ENCODE measurements around the gene SUMF2.
"Not testable (repeated sequence)": the region's sequence is repeated elsewhere in the genome, so short reads cannot be mapped to it uniquely, and the experiment has no call there.

The SUMF2 gene

DNA sequence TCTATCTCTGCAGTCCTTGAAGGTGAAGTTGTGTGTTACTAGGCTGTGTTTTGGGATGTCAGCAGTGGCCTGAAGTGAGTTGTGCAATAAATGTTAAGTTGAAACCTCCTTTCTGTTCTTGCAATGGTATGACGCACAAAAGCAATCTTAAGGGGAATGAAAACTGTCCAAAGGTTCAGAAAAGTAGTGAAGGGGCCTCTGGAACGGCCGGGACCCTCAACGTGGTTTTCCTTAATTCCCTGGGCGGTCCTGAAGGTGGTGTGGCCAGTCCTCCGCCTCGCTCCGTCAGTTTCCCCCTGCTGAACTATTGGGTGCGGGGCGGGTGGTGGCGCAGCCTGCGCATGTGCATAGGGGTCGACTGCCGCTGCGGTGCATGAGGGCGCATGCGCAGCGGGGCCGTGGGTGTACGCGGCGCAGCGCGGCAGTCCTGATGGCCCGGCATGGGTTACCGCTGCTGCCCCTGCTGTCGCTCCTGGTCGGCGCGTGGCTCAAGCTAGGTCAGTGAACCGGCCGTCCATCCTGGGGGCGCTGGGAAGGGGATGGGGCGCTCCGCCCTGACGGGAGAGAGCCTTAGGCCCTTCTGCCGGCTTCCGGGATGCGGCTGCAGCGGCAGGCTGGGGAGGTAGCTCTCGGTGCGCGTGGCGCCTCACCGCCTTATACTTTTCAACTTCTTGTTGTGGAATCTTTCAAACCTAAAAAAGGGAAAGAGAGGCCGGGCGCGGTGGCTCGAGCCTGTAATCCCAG is at the start of gene SUMF2:
Gene SUMF2, plus strand, starts transcription at position 405 of the 744 bp plus-strand sequence. Its CDS starts 26 bp downstream, at position 431.
- TF ChIP-seq ZNF274 (IDR thresholded peaks at IDR 0.05; ENCODE audit: low read depth, low read length), result no peak
- H3K4me3 ChIP-seq (ENCODE audit: low read length), result peak within 1 kb of the TSS; percentile 83

DNA sequence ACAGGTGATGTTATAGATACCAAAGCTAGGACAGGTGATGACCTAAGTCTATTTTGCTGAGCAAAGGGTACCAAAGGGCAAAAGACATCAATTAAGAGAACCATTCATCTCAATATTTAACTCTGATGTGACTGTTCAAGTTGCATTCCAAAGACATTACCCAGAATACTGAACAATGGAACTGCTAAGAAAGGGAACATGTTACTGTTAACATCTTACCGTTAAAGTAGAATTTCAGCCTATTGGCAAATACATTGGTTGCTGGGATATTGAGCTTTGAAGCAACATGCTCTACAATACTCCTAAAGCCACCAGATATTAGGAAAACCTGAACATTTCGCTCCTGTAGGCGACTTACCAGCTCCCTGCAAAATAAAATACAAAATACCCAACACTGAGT is 47.1 kb upstream of the SUMF2 start:
- not testable (repeated sequence) for H3K4me3 ChIP-seq (ENCODE audit: low read length)

DNA sequence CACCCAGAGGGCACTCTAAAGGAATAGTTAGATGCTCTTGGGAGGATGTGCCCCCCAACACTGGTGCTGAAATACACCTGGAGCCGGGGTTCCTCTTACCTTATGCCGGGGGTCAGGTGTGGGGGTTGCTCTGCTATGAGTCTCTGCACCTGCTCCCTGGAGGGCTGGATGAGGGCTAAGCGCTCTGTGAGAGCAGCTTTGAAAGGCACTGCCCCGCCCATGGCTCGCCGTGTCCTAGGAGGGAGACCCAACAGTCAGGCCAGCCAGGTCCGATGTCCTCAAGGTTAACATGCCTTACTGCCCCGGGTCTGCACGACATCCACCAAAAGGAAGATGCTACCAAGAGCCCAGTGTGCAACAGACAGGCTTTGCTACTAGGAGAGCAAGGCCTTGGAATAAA is 44.6 kb upstream of the SUMF2 start:
- H3K4me3 ChIP-seq (ENCODE audit: low read length), result no peak overlapping the region
- TF ChIP-seq ZNF274 (IDR thresholded peaks at IDR 0.05; ENCODE audit: low read depth, low read length), result no peak

DNA sequence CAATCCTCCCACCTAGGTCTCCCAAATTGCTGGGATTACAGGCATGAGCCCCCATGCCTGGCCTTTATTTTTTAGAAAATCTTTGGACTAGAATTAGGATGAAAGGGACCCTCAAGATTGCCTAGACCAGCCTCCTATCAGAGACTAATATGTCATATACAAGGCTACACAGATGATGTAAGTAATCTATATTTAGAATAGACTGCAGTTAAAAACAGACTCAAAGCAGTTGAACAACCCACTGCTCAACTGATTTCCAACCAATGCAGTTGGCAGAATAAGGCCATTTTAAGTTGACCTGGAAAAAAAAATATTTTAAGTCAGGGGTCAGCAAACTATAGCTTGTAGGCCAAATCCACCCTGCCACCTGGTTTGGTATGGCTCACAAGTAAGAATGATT is 40.6 kb upstream of the SUMF2 start:
- no peak for TF ChIP-seq ZNF274 (IDR thresholded peaks at IDR 0.05; ENCODE audit: low read depth, low read length)
- no peak overlapping the region for H3K4me3 ChIP-seq (ENCODE audit: low read length)

GRCh38 chr7:56026538-56026937 is 37.5 kb upstream of the SUMF2 start:
- TF ChIP-seq ZNF274 (IDR thresholded peaks at IDR 0.05; ENCODE audit: low read depth, low read length), result no peak
- no peak overlapping the region for H3K4me3 ChIP-seq (ENCODE audit: low read length)

DNA sequence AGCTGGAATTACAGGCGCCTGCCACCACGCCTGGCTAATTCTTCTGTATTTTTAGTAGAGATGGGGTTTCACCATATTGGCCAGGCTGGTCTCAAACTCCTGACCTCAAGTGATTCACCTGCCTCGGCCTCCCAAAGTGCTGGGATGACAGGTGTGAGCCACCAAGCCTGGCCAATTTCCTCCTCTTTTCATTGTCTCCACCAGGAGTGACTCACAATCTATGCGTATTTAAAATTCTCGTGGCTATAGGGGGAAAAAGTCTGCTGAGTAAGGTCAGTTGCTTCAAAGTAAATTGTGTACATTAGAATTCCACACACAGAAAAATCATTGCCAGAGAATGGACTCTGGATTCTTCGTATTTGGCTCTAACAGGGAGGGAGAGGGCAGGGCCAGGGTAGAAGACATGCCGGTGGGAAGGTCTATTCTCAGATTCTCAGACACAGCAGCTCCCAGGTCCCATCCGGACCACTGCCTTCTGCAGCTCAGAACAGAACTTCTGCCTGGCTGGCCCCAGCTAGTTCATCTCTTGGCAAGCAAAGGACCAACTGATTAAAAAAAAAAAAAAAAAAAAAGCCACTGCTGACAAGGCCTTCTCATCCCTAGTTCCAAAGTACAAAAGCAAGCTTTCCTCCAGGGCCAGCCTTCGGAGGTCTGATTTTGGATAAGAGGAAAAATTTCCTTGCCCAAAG is 35.0 kb upstream of the SUMF2 start:
- TF ChIP-seq ZNF274 (IDR thresholded peaks at IDR 0.05; ENCODE audit: low read depth, low read length), result no peak
- H3K4me3 ChIP-seq (ENCODE audit: low read length), result no peak overlapping the region

DNA sequence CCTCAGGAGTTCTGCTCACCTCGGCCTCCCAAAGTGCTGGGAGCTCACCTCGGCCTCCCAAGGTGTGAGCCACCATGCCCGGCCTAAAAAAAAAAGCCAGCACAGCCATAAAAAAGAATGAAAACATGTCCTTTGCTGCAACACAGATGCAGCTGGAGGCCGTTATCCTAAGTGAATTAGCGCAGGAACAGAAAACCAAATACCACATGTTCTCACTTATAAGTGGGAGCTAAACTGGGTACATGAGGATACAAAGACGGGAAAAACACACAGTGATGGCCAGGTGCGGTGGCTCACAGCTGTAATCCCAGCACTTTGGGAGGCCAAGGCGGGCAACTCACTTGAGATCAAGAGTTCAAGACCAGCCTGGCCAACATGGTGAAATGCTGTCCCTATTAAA is 33.7 kb upstream of the SUMF2 start:
- no peak overlapping the region for H3K4me3 ChIP-seq (ENCODE audit: low read length)
- TF ChIP-seq ZNF274 (IDR thresholded peaks at IDR 0.05; ENCODE audit: low read depth, low read length), result no peak

GRCh38 chr7:56031556-56031955 is 32.5 kb upstream of the SUMF2 start:
- H3K4me3 ChIP-seq (ENCODE audit: low read length), result not testable (repeated sequence)

GRCh38 chr7:56032578-56032977 is 31.5 kb upstream of the SUMF2 start:
- not testable (repeated sequence) for H3K4me3 ChIP-seq (ENCODE audit: low read length)

DNA sequence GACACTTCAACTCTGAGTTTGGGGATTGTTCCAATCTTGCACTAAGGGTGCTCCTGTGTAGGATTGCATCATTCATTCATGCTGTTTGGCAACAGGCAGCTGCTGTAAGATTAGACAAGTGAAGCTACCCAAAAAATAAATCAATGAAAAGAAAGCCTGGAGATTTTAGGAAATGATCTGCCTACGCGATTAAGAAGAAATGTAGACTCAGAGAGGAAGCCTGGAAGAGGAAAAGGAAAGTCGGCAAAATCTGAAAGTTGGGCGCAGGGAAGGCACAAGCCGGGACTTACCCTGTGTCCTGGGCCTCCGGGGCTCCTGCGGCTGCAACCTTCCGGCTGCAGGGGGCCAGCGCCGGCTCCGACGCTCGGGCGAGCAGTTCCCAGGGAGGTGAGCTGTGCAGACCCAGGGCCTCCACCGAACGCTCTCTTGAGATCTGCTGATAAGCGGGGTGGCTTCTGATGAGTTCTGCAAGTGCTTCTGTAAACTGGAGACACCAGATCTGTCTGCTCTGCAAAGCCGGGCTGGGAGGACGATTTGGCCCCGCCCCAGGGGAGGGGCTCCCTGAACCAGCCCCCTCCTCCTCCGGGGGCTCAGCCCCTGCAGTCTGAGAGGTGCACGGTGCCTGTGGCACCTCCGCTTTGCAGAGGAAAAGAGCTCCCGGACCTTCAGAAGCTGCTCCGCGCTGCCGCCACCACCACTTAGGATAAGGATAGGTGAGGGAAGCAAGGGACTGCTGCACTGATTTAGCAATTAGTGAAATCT is 30.2 kb upstream of the SUMF2 start:
- TF ChIP-seq ZNF274 (IDR thresholded peaks at IDR 0.05; ENCODE audit: low read depth, low read length), result no peak
- peak overlapping the region; percentile 84 for H3K4me3 ChIP-seq (ENCODE audit: low read length)

GRCh38 chr7:56040730-56041129 is 23.4 kb upstream of the SUMF2 start:
- no peak for TF ChIP-seq ZNF274 (IDR thresholded peaks at IDR 0.05; ENCODE audit: low read depth, low read length)
- no peak overlapping the region for H3K4me3 ChIP-seq (ENCODE audit: low read length)

DNA sequence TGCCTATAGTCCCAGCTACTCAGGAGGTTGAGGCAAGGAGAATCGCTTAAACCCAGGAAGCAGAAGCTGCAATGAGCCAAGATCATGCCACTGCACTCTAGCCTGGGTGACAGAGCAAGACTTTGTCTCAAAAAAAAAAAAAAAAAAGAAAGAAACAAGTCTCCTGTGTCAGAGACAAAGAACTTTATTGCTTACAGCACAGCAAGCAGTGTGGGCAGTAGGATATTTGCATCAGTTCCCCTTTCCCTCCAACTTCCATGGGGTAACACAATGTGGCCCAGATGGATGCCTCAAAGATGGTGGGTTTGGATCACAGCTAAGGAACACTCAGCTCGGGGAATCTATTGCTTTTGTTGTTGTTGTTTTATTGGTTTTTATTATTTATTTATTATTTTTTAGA is 18.3 kb upstream of the SUMF2 start:
- H3K4me3 ChIP-seq (ENCODE audit: low read length), result not testable (repeated sequence)

DNA sequence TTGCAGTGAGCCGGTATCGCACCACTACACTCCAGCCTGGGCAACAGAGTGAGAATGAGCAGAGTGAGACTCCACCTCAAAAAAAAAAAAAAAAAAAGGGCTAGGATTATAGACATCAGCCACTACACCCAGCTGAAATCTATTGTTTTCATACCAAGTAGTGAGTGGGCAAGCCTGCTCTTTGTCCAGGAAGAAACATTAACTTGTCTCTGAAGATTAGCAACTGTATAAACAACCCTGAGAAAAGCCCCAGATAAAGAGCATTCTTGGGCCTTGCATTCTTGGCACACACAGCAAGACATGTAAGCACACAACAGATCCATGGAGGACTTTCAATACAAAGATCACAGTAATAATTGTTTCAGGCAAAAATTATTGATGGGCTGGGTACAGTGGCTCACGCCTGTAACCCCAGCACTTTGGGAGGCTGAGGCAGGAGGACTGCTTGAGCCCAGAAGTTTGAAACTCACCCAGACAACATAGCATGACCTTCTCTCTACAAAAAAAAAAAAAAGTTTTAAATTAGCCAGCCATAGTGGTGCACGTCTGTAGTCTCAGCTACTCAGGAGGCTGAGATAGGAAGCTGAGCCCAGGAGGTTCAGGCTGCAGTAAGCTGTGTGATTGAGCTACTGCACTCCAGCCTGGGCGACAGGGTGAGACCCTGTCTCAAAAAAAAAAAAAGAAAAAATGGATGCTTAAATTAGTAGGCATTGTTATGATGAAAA is 17.2 kb upstream of the SUMF2 start:
- no peak for TF ChIP-seq ZNF274 (IDR thresholded peaks at IDR 0.05; ENCODE audit: low read depth, low read length)
- H3K4me3 ChIP-seq (ENCODE audit: low read length), result no peak overlapping the region

- not testable (repeated sequence) for H3K4me3 ChIP-seq (ENCODE audit: low read length)
Observed at GRCh38 chr7:56047446-56048116, 16.5 kb upstream of the SUMF2 start.

Data from GM08714 (cell line).